Parathyroid adenoma (tissue), 2 donors: Measurements from ENCODE around the gene TP53RK.

Source experiments
- H2AFZ ChIP-seq: fragments of 300-600 bp; sonication (generic); one replicate; pipeline ENCODE4 v1.7.0; 2017; ENCODE audit warnings: antibody characterized with exemption, mild to moderate bottlenecking
- H3K27ac ChIP-seq: fragments of 300-600 bp; sonication (generic); one replicate; pipeline ENCODE4 v1.7.0; 2017
- H3K27me3 ChIP-seq: fragments of 300-600 bp; sonication (generic); one replicate; pipeline ENCODE4 v1.7.0; 2017; ENCODE audit warnings: low read length; ENCODE audit not compliant: control insufficient read depth, insufficient read depth
- H3K36me3 ChIP-seq: fragments of 300-600 bp; sonication (generic); one replicate; pipeline ENCODE4 v1.7.0; 2017; ENCODE audit warnings: low read length; ENCODE audit not compliant: control insufficient read depth, insufficient read depth
- H3K4me1 ChIP-seq: fragments of 300-600 bp; sonication (generic); one replicate; pipeline ENCODE4 v1.7.0; 2017; ENCODE audit warnings: control low read depth
- H3K4me2 ChIP-seq: fragments of 300-600 bp; sonication (generic); one replicate; pipeline ENCODE4 v1.7.0; 2017; ENCODE audit warnings: low read length
- H3K4me3 ChIP-seq: fragments of 300-600 bp; sonication (generic); one replicate; pipeline ENCODE4 v1.7.0; 2017; ENCODE audit warnings: low read depth, low read length
- H3K79me2 ChIP-seq: fragments of 300-600 bp; sonication (generic); one replicate; pipeline ENCODE4 v1.7.0; 2017; ENCODE audit warnings: control low read depth
- H3K9ac ChIP-seq: fragments of 300-600 bp; sonication (generic); one replicate; pipeline ENCODE4 v1.7.0; 2017; ENCODE audit warnings: mild to moderate bottlenecking
- H3K9me3 ChIP-seq: fragments of 300-600 bp; sonication (generic); one replicate; pipeline ENCODE4 v1.7.0; 2017; ENCODE audit warnings: low read length; ENCODE audit not compliant: control insufficient read depth
- CTCF ChIP-seq: fragments of 300-600 bp; sonication (generic); IDR thresholded peaks from one replicate; pipeline ENCODE4 v1.7.0; 2017; ENCODE audit warnings: antibody characterized with exemption, mild to moderate bottlenecking
- donor health status: primary hyperparathyroidism.

The TP53RK gene

DNA sequence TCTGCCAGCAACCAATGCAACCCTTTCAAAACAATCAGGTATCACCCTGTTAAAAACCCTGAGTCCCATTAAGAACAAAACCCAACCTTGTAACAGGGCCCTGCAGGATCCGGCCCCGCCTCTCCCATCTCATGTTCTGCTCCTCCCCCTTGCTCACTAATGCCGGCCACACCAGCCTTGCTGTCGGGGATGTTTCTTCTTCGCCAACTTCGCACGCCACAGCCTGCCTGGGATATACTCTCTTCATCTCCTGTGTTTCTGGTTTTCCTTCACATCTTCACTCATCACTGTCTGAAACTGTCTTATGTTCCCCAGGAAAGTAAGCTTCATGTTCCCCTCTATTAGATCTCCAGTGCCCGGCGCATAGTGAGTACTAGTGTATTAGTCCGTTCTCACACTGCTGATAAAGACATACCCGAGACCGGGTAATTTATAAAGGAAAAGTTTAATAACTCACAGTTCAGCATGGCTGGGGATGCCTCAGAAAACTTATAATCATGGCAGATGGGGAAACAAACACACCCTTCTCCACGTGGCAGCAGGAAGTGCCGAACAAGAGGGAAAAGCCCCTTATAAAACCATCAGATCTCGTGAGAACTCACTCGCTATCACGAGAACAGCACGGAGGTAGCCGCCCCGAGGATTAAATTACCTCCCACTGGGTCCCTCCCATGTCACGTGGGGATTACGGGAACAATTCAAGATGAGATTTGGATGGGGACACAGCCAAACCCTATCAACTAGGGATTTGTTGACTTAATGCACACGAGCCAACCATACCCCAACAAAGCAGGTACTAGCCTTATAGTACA, 5.1 kb downstream of the TP53RK start:
- Histone ChIP-seq H3K4me3 (no peak overlapping the region), H3K27ac (no peak overlapping the region)

DNA sequence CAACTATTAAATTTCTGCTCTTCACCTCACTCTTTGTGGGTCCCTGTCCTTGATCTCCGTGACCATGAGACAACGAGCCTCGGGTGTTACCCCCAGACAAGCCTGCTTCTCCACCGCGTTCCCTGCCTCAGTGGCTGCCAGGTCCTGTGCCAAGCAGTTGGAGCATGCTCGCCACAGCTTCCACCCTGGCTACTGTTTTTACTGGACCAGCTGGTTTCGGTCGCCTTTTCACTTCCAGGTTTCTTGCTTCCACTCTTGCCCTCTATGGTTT, 5.6 kb downstream of the TP53RK start:
- Histone ChIP-seq H3K27ac (no peak overlapping the region), H2AFZ (no peak overlapping the region), H3K4me1 (peaks cover 9% of the 10 kb centered on the region), H3K4me2 (no peak overlapping the region), H3K79me2 (peaks cover 37% of the 10 kb centered on the region), H3K4me3 (no peak overlapping the region), H3K9ac (no peak overlapping the region), H3K36me3 (no peaks in the 10 kb centered on the region), H3K27me3 (no peaks in the 10 kb centered on the region), H3K9me3 (no peaks in the 10 kb centered on the region)
- TF ChIP-seq CTCF, result no peak

More for the DNA sequence above, 5.1 kb downstream of the TP53RK start:
- peaks cover 37% of the 10 kb centered on the region for H3K79me2 ChIP-seq
- H3K36me3 ChIP-seq, result no peaks in the 10 kb centered on the region
- TF ChIP-seq CTCF, result no peak
- no peaks in the 10 kb centered on the region for H3K27me3 ChIP-seq
- H2AFZ ChIP-seq, result no peak overlapping the region
- H3K9me3 ChIP-seq, result no peaks in the 10 kb centered on the region
- H3K4me2 ChIP-seq, result no peak overlapping the region
- H3K9ac ChIP-seq, result no peak overlapping the region
- H3K4me1 ChIP-seq, result peaks cover 9% of the 10 kb centered on the region

- no peak for TF ChIP-seq CTCF
- Histone ChIP-seq H3K27ac (no peak overlapping the region), H2AFZ (no peak overlapping the region), H3K36me3 (no peaks in the 10 kb centered on the region), H3K4me2 (no peak overlapping the region), H3K9me3 (no peaks in the 10 kb centered on the region), H3K27me3 (no peaks in the 10 kb centered on the region), H3K9ac (no peak overlapping the region), H3K79me2 (peaks cover 33% of the 10 kb centered on the region), H3K4me3 (no peak overlapping the region), H3K4me1 (peaks cover 7% of the 10 kb centered on the region)
Observed at GRCh38 chr20:46683011-46683667, 6.1 kb downstream of the TP53RK start.

DNA sequence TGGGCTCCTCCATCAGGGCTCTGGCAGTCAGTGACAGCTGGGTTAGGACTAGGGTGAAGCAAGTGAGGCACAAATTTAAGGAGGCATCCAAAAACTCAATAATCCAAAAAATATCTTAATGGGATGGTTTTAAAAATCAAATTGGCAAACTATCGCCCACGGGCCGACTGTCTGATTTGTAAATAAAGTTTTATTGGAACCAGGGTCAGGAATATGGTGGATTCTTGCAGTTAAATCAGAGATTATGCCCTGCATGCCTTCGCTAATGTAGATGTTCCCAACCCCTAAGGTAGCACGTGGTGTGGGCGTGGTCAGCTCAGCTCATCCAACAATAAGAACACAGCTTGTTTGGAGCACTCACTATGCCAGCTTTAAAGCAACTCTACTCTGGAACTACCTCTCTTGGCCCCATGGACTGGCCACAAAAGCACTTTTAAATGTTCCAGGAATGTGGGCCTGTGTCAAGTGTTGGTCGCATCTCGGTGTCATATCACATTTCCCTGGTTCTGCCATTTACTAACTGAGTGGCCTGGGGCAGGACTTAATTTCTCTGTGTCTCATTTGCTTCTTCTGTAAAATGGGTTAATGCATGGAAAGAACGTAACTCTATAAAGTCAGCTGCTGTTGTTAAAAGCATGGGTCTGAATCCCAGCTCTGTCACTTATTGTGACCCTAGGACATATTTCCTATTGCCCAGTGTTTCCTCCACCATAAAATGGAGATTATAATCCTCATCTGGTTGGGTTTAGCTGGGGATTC, 7.0 kb downstream of the TP53RK start:
- Histone ChIP-seq H3K9ac (no peak overlapping the region), H3K4me3 (no peak overlapping the region), H3K79me2 (peaks cover 24% of the 10 kb centered on the region), H3K27me3 (no peaks in the 10 kb centered on the region), H3K4me2 (no peak overlapping the region), H3K9me3 (no peaks in the 10 kb centered on the region), H3K4me1 (peaks cover 5% of the 10 kb centered on the region), H2AFZ (no peak overlapping the region), H3K27ac (no peak overlapping the region), H3K36me3 (no peaks in the 10 kb centered on the region)
- no peak for TF ChIP-seq CTCF
